Measurements from ENCODE around the gene GSTT2.
"Not testable (repeated sequence)": the region's sequence is repeated elsewhere in the genome, so short reads cannot be mapped to it uniquely, and the experiment has no call there.

GRCh38 chr22:23966094-23966493, 13.8 kb upstream of the GSTT2 start:
- TF ChIP-seq SUZ12 (IDR thresholded peaks at IDR 0.05; ENCODE audit: extremely low read depth, insufficient read depth, insufficient read length); YY1 (IDR thresholded peaks at IDR 0.05; ENCODE audit: insufficient read depth, insufficient read length): not testable (repeated sequence)

Data from NT2/D1 (cell line).